Measurements from ENCODE around the gene PRKRIP1.
"Not testable (repeated sequence)": the region's sequence is repeated elsewhere in the genome, so short reads cannot be mapped to it uniquely, and the experiment has no call there.

The PRKRIP1 gene

GRCh38 chr7:102381696-102382425 is 14.3 kb upstream of the PRKRIP1 start:
- not testable (repeated sequence) for H3K9me3 ChIP-seq (ENCODE audit: control insufficient read depth in 2 of 2, low read length in 2 of 2); H3K27me3 ChIP-seq (ENCODE audit: control insufficient read depth in 2 of 2, insufficient read depth in 2 of 2, low read length in 2 of 2); H3K27ac ChIP-seq (ENCODE audit: low read depth in 2 of 2, low read length in 2 of 2); H3K9ac ChIP-seq (ENCODE audit: low read depth in 1 of 2, low read length in 2 of 2); H3K4me1 ChIP-seq (ENCODE audit: control insufficient read depth in 2 of 2, insufficient read depth in 2 of 2, low read length in 2 of 2); H3K4me3 ChIP-seq (ENCODE audit: low read length in 2 of 2)
- peaks cover 16 to 32% of the 10 kb centered on the region in 2 donors for H3K36me3 ChIP-seq (ENCODE audit: control insufficient read depth in 2 of 2, insufficient read depth in 2 of 2, low read length in 2 of 2)

DNA sequence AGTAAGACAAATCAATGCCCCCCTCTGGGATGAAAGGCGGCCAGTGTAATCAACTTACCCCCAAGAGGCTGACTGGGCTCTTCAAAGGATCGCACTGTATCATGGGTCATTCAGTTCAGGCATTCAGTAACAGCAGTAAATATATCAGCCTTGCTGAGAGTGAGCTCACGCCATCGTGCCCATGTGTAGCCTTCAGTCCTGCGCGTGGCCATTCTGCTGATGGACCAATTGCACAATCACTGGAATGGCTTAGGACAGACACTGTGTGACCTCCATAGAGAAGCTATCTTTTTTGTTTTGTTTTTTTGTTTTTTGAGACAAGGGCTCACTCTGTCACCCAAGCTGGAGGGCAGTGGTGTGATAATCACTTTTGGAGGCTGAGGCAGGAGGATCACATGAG is 9.1 kb upstream of the PRKRIP1 start:
- H3K9me3 ChIP-seq (ENCODE audit: control insufficient read depth in 2 of 2, low read length in 2 of 2), result no peaks in the 10 kb centered on the region
- H3K9ac ChIP-seq (ENCODE audit: low read depth in 1 of 2, low read length in 2 of 2), result no peak overlapping the region
- H3K27me3 ChIP-seq (ENCODE audit: control insufficient read depth in 2 of 2, insufficient read depth in 2 of 2, low read length in 2 of 2), result no peaks in the 10 kb centered on the region
- H3K4me3 ChIP-seq (ENCODE audit: low read length in 2 of 2), result no peak overlapping the region
- H3K4me1 ChIP-seq (ENCODE audit: control insufficient read depth in 2 of 2, insufficient read depth in 2 of 2, low read length in 2 of 2), result no peaks in the 10 kb centered on the region
- H3K27ac ChIP-seq (ENCODE audit: low read depth in 2 of 2, low read length in 2 of 2), result no peak overlapping the region
- peaks cover 6 to 15% of the 10 kb centered on the region in 2 donors for H3K36me3 ChIP-seq (ENCODE audit: control insufficient read depth in 2 of 2, insufficient read depth in 2 of 2, low read length in 2 of 2)

DNA sequence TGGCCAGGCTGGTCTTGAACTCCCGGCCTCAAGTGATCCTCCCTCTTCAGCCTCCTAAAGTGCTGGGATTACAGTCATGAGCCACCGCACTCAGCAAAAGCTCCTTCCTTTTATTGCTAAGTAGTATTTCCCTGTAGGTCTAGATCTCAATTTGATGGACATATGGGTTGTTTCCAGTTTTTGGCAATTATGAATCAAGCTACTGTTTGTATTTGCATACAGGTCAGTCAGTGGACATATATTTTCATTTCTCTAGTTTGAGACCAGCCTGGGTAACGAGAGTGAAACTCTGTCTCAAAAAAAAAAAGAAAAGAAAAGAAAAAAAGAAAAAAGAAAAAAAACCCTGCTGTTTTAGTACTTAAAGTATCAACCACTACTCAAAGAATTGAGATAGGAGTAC is 6.4 kb upstream of the PRKRIP1 start:
- Histone ChIP-seq H3K36me3 (ENCODE audit: control insufficient read depth in 2 of 2, insufficient read depth in 2 of 2, low read length in 2 of 2) (peaks cover 6 to 15% of the 10 kb centered on the region in 2 donors), H3K27me3 (ENCODE audit: control insufficient read depth in 2 of 2, insufficient read depth in 2 of 2, low read length in 2 of 2) (no peaks in the 10 kb centered on the region), H3K27ac (ENCODE audit: low read depth in 2 of 2, low read length in 2 of 2) (no peak overlapping the region), H3K4me1 (ENCODE audit: control insufficient read depth in 2 of 2, insufficient read depth in 2 of 2, low read length in 2 of 2) (no peaks in the 10 kb centered on the region), H3K9ac (ENCODE audit: low read depth in 1 of 2, low read length in 2 of 2) (no peak overlapping the region), H3K4me3 (ENCODE audit: low read length in 2 of 2) (no peak overlapping the region), H3K9me3 (ENCODE audit: control insufficient read depth in 2 of 2, low read length in 2 of 2) (no peaks in the 10 kb centered on the region)

DNA sequence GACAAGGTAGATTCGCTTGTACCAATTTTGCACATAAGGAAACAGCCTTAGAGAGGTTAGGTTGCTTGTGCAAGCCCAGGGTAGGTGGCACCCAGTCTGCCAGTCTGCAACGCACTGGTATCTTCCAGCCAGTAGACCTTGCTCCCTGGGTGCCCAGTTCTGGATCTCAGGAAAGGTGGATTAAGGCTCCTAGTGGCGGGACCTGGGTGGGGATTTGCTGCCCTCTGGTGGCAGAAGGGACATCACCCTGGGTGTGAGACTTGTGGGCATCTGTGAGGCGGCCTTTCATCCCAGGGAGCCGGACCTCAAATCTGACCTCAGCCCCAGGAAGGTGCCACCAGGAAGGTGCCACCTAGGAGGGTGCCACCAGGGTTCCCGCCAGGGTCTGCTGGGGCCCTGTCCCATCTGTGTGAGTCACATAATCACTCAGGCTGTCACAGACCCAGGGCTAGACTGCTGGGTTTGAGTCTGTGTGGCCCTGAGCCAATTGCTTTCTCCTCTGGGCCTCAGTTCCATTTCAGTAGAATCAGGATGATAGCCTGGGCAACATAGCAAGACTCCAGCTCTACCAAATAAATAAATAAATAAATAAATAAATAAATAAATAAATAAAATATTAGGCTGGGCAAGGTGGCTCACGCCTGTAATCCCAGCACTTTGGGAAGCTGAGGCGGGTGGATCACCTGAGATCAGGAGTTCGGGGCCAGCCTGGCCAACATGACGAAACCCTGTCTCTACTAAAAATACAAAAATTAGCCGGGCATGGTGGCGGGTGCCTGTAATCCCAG is 5.3 kb upstream of the PRKRIP1 start:
- Histone ChIP-seq H3K27ac (ENCODE audit: low read depth in 2 of 2, low read length in 2 of 2) (no peak overlapping the region), H3K9ac (ENCODE audit: low read depth in 1 of 2, low read length in 2 of 2) (no peak overlapping the region), H3K27me3 (ENCODE audit: control insufficient read depth in 2 of 2, insufficient read depth in 2 of 2, low read length in 2 of 2) (no peaks in the 10 kb centered on the region), H3K9me3 (ENCODE audit: control insufficient read depth in 2 of 2, low read length in 2 of 2) (no peaks in the 10 kb centered on the region), H3K36me3 (ENCODE audit: control insufficient read depth in 2 of 2, insufficient read depth in 2 of 2, low read length in 2 of 2) (peaks cover 6 to 15% of the 10 kb centered on the region in 2 donors), H3K4me3 (ENCODE audit: low read length in 2 of 2) (no peak overlapping the region), H3K4me1 (ENCODE audit: control insufficient read depth in 2 of 2, insufficient read depth in 2 of 2, low read length in 2 of 2) (peaks cover 2 to 5% of the 10 kb centered on the region in 2 donors)

- Histone ChIP-seq H3K27ac (ENCODE audit: low read depth in 2 of 2, low read length in 2 of 2) (no peak overlapping the region), H3K9me3 (ENCODE audit: control insufficient read depth in 2 of 2, low read length in 2 of 2) (no peaks in the 10 kb centered on the region), H3K9ac (ENCODE audit: low read depth in 1 of 2, low read length in 2 of 2) (no peak overlapping the region)
These were observed 3.8 kb upstream of the PRKRIP1 start for GRCh38 chr7:102392330-102392729.

GRCh38 chr7:102393467-102393866 is 2.7 kb upstream of the PRKRIP1 start:
- Histone ChIP-seq H3K36me3 (ENCODE audit: control insufficient read depth in 2 of 2, insufficient read depth in 2 of 2, low read length in 2 of 2) (peaks cover 0 to 9% of the 10 kb centered on the region in 2 donors), H3K4me1 (ENCODE audit: control insufficient read depth in 2 of 2, insufficient read depth in 2 of 2, low read length in 2 of 2) (peaks cover 10 to 11% of the 10 kb centered on the region in 2 donors), H3K4me3 (ENCODE audit: low read length in 2 of 2) (no peak overlapping the region), H3K9ac (ENCODE audit: low read depth in 1 of 2, low read length in 2 of 2) (no peak overlapping the region), H3K27ac (ENCODE audit: low read depth in 2 of 2, low read length in 2 of 2) (no peak overlapping the region), H3K9me3 (ENCODE audit: control insufficient read depth in 2 of 2, low read length in 2 of 2) (no peaks in the 10 kb centered on the region), H3K27me3 (ENCODE audit: control insufficient read depth in 2 of 2, insufficient read depth in 2 of 2, low read length in 2 of 2) (no peaks in the 10 kb centered on the region)

More at GRCh38 chr7:102392330-102392729, 3.8 kb upstream of the PRKRIP1 start:
- Histone ChIP-seq H3K36me3 (ENCODE audit: control insufficient read depth in 2 of 2, insufficient read depth in 2 of 2, low read length in 2 of 2) (peaks cover 0 to 9% of the 10 kb centered on the region in 2 donors), H3K4me3 (ENCODE audit: low read length in 2 of 2) (no peak overlapping the region), H3K27me3 (ENCODE audit: control insufficient read depth in 2 of 2, insufficient read depth in 2 of 2, low read length in 2 of 2) (no peaks in the 10 kb centered on the region), H3K4me1 (ENCODE audit: control insufficient read depth in 2 of 2, insufficient read depth in 2 of 2, low read length in 2 of 2) (peaks cover 8 to 11% of the 10 kb centered on the region in 2 donors)

DNA sequence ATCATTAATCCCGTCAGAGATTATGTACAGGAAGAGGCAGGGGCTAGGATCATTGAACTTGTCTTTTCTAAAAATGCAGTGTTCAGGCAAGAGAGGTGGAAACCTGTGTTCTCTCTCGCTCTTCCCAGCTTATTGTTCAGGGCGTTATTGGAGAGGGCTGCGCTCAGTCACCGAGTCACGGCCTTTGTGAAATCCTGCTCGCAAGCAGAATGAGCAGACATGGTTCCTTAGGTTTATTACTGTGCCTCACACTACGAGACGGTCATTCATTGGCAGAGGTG is 631 bp upstream of the PRKRIP1 start:
- peak overlapping the region; percentile 83 to 86 for H3K27ac ChIP-seq (ENCODE audit: low read depth in 2 of 2, low read length in 2 of 2)

GRCh38 chr7:102396710-102397019 is 502 bp downstream of the PRKRIP1 start:
- Histone ChIP-seq H3K27ac (ENCODE audit: low read depth in 2 of 2, low read length in 2 of 2) (peak overlapping the region; percentile 83 to 86), H3K9me3 (ENCODE audit: control insufficient read depth in 2 of 2, low read length in 2 of 2) (no peaks in the 10 kb centered on the region), H3K27me3 (ENCODE audit: control insufficient read depth in 2 of 2, insufficient read depth in 2 of 2, low read length in 2 of 2) (no peaks in the 10 kb centered on the region), H3K9ac (ENCODE audit: low read depth in 1 of 2, low read length in 2 of 2) (peak overlapping the region; percentile 75 to 92), H3K4me1 (ENCODE audit: control insufficient read depth in 2 of 2, insufficient read depth in 2 of 2, low read length in 2 of 2) (peaks cover 10 to 11% of the 10 kb centered on the region in 2 donors), H3K4me3 (ENCODE audit: low read length in 2 of 2) (peak overlapping the region; percentile 84 to 94), H3K36me3 (ENCODE audit: control insufficient read depth in 2 of 2, insufficient read depth in 2 of 2, low read length in 2 of 2) (peaks cover 6 to 21% of the 10 kb centered on the region in 2 donors)

More for the DNA sequence above, 631 bp upstream of the PRKRIP1 start:
- no peaks in the 10 kb centered on the region for H3K27me3 ChIP-seq (ENCODE audit: control insufficient read depth in 2 of 2, insufficient read depth in 2 of 2, low read length in 2 of 2)
- peak overlapping the region; percentile 84 to 94 for H3K4me3 ChIP-seq (ENCODE audit: low read length in 2 of 2)
- peak overlapping the region; percentile 75 to 88 for H3K9ac ChIP-seq (ENCODE audit: low read depth in 1 of 2, low read length in 2 of 2)
- peaks cover 6 to 16% of the 10 kb centered on the region in 2 donors for H3K36me3 ChIP-seq (ENCODE audit: control insufficient read depth in 2 of 2, insufficient read depth in 2 of 2, low read length in 2 of 2)
- H3K9me3 ChIP-seq (ENCODE audit: control insufficient read depth in 2 of 2, low read length in 2 of 2), result no peaks in the 10 kb centered on the region
- H3K4me1 ChIP-seq (ENCODE audit: control insufficient read depth in 2 of 2, insufficient read depth in 2 of 2, low read length in 2 of 2), result peaks cover 10 to 11% of the 10 kb centered on the region in 2 donors

GRCh38 chr7:102398543-102398942 is 2.4 kb downstream of the PRKRIP1 start:
- Histone ChIP-seq H3K4me3 (ENCODE audit: low read length in 2 of 2) (no peak overlapping the region), H3K27ac (ENCODE audit: low read depth in 2 of 2, low read length in 2 of 2) (no peak overlapping the region), H3K27me3 (ENCODE audit: control insufficient read depth in 2 of 2, insufficient read depth in 2 of 2, low read length in 2 of 2) (no peaks in the 10 kb centered on the region), H3K4me1 (ENCODE audit: control insufficient read depth in 2 of 2, insufficient read depth in 2 of 2, low read length in 2 of 2) (peaks cover 10 to 11% of the 10 kb centered on the region in 2 donors), H3K9me3 (ENCODE audit: control insufficient read depth in 2 of 2, low read length in 2 of 2) (no peaks in the 10 kb centered on the region), H3K9ac (ENCODE audit: low read depth in 1 of 2, low read length in 2 of 2) (no peak overlapping the region), H3K36me3 (ENCODE audit: control insufficient read depth in 2 of 2, insufficient read depth in 2 of 2, low read length in 2 of 2) (peaks cover 12 to 29% of the 10 kb centered on the region in 2 donors)

DNA sequence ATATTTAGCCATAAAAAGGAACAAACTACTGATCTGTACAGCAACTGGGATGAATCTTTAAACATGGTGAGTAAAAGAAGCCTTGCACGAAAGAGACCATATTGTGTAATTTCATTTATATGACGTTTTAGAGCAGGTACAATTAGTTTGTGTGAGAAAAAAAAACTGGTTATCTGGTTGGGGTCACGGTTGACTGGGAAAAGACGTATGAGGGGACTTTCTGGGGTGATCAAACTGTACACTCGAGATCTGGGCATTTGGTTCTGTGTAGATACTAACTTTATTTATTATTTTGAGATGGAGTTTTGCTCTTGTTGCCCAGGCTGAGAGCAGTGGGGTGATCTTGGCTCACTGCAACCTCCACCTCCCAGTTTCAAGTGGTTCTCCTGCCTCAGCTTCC is 4.2 kb downstream of the PRKRIP1 start:
- H3K4me1 ChIP-seq (ENCODE audit: control insufficient read depth in 2 of 2, insufficient read depth in 2 of 2, low read length in 2 of 2), result peaks cover 10% of the 10 kb centered on the region in 2 donors
- no peaks in the 10 kb centered on the region for H3K9me3 ChIP-seq (ENCODE audit: control insufficient read depth in 2 of 2, low read length in 2 of 2)
- no peak overlapping the region for H3K4me3 ChIP-seq (ENCODE audit: low read length in 2 of 2)
- H3K27ac ChIP-seq (ENCODE audit: low read depth in 2 of 2, low read length in 2 of 2), result no peak overlapping the region
- H3K36me3 ChIP-seq (ENCODE audit: control insufficient read depth in 2 of 2, insufficient read depth in 2 of 2, low read length in 2 of 2), result peaks cover 17 to 42% of the 10 kb centered on the region in 2 donors
- H3K9ac ChIP-seq (ENCODE audit: low read depth in 1 of 2, low read length in 2 of 2), result no peak overlapping the region
- H3K27me3 ChIP-seq (ENCODE audit: control insufficient read depth in 2 of 2, insufficient read depth in 2 of 2, low read length in 2 of 2), result no peaks in the 10 kb centered on the region
